HUES48 (cell line): Measurements from ENCODE around the gene SPATA6L.

Source experiments
- H3K27ac ChIP-seq: one replicate; pipeline ENCODE4 v1.7.0; 2013; ENCODE audit warnings: low read depth, low read length, inconsistent platforms
- H3K27me3 ChIP-seq: 2 replicates; pipeline ENCODE4 v1.6.1; 2013; ENCODE audit warnings: mild to moderate bottlenecking, low read length; ENCODE audit not compliant: control insufficient read depth, insufficient read depth
- H3K36me3 ChIP-seq: 2 replicates; pipeline ENCODE4 v1.6.1; 2013; ENCODE audit warnings: low read length; ENCODE audit not compliant: control insufficient read depth, insufficient read depth
- H3K4me1 ChIP-seq: 2 replicates; pipeline ENCODE4 v1.6.1; 2013; ENCODE audit warnings: mild to moderate bottlenecking, low read length; ENCODE audit not compliant: control insufficient read depth, insufficient read depth
- H3K4me3 ChIP-seq: 2 replicates; pipeline ENCODE4 v1.5.1; 2013; ENCODE audit warnings: mild to moderate bottlenecking, low read depth, low read length
- H3K9ac ChIP-seq: 2 replicates; pipeline ENCODE4 v1.6.1; 2013; ENCODE audit warnings: mild to moderate bottlenecking, low read depth, low read length, moderate library complexity
- H3K9me3 ChIP-seq: 2 replicates; pipeline ENCODE4 v1.6.1; 2013; ENCODE audit warnings: low read length; ENCODE audit not compliant: control insufficient read depth, insufficient read depth

SPATA6L gene

GRCh38 chr9:4573634-4574389 lies 92.5 kb downstream of the SPATA6L start:
- Histone ChIP-seq H3K9ac (no peak overlapping the region), H3K4me3 (no peak overlapping the region), H3K27me3 (no peaks in the 10 kb centered on the region), H3K36me3 (peaks cover 10% of the 10 kb centered on the region), H3K27ac (no peak overlapping the region), H3K4me1 (no peaks in the 10 kb centered on the region; the same call in 1 of the 2 replicates), H3K9me3 (no peaks in the 10 kb centered on the region)

- Histone ChIP-seq H3K9ac (no peak overlapping the region), H3K36me3 (peaks cover 10% of the 10 kb centered on the region), H3K4me3 (no peak overlapping the region), H3K4me1 (no peaks in the 10 kb centered on the region; the same call in 1 of the 2 replicates), H3K27ac (no peak overlapping the region), H3K27me3 (no peaks in the 10 kb centered on the region), H3K9me3 (no peaks in the 10 kb centered on the region)
These were observed 93.1 kb downstream of the SPATA6L start for GRCh38 chr9:4573176-4573575.

GRCh38 chr9:4572184-4572826 lies 94.0 kb downstream of the SPATA6L start:
- Histone ChIP-seq H3K4me3 (no peak overlapping the region), H3K9ac (no peak overlapping the region), H3K27me3 (no peaks in the 10 kb centered on the region), H3K4me1 (no peaks in the 10 kb centered on the region; the same call in 1 of the 2 replicates), H3K27ac (no peak overlapping the region), H3K36me3 (peaks cover 10% of the 10 kb centered on the region), H3K9me3 (no peaks in the 10 kb centered on the region)

- no peaks in the 10 kb centered on the region; the same call in 1 of the 2 replicates for H3K4me1 ChIP-seq
- H3K9me3 ChIP-seq = no peaks in the 10 kb centered on the region
- H3K36me3 ChIP-seq = no peaks in the 10 kb centered on the region
- H3K27ac ChIP-seq = no peak overlapping the region
- H3K4me3 ChIP-seq = no peak overlapping the region
- no peaks in the 10 kb centered on the region for H3K27me3 ChIP-seq
- H3K9ac ChIP-seq = no peak overlapping the region
These were observed 97.2 kb downstream of the SPATA6L start for GRCh38 chr9:4569101-4569500.

- H3K27me3 ChIP-seq = no peaks in the 10 kb centered on the region
- no peak overlapping the region for H3K4me3 ChIP-seq
- no peak overlapping the region for H3K9ac ChIP-seq
- H3K27ac ChIP-seq = no peak overlapping the region
- H3K36me3 ChIP-seq = no peaks in the 10 kb centered on the region
- no peaks in the 10 kb centered on the region for H3K4me1 ChIP-seq
- H3K9me3 ChIP-seq = no peaks in the 10 kb centered on the region
These were observed 98.7 kb downstream of the SPATA6L start for GRCh38 chr9:4567601-4568000.

GRCh38 chr9:4566806-4567205 lies 99.5 kb downstream of the SPATA6L start:
- Histone ChIP-seq H3K27ac (no peak overlapping the region), H3K4me1 (no peaks in the 10 kb centered on the region), H3K4me3 (no peak overlapping the region), H3K9ac (no peak overlapping the region), H3K27me3 (no peaks in the 10 kb centered on the region), H3K9me3 (no peaks in the 10 kb centered on the region), H3K36me3 (no peaks in the 10 kb centered on the region)

GRCh38 chr9:4563105-4563504 lies 103.2 kb downstream of the SPATA6L start:
- no peaks in the 10 kb centered on the region for H3K27me3 ChIP-seq
- no peaks in the 10 kb centered on the region for H3K36me3 ChIP-seq
- H3K27ac ChIP-seq = no peak overlapping the region
- no peak overlapping the region for H3K9ac ChIP-seq
- H3K9me3 ChIP-seq = no peaks in the 10 kb centered on the region
- H3K4me3 ChIP-seq = no peak overlapping the region
- H3K4me1 ChIP-seq = no peaks in the 10 kb centered on the region

GRCh38 chr9:4559261-4560182 lies 106.8 kb downstream of the SPATA6L start:
- Histone ChIP-seq H3K9ac (no peak overlapping the region), H3K4me1 (no peaks in the 10 kb centered on the region), H3K4me3 (no peak overlapping the region), H3K27ac (no peak overlapping the region), H3K36me3 (no peaks in the 10 kb centered on the region), H3K9me3 (no peaks in the 10 kb centered on the region), H3K27me3 (no peaks in the 10 kb centered on the region)

GRCh38 chr9:4558371-4558998 lies 107.8 kb downstream of the SPATA6L start:
- Histone ChIP-seq H3K27me3 (no peaks in the 10 kb centered on the region), H3K36me3 (no peaks in the 10 kb centered on the region), H3K4me1 (no peaks in the 10 kb centered on the region), H3K27ac (no peak overlapping the region), H3K4me3 (no peak overlapping the region), H3K9me3 (no peaks in the 10 kb centered on the region), H3K9ac (no peak overlapping the region)

- H3K9ac ChIP-seq = no peak overlapping the region
- H3K27me3 ChIP-seq = no peaks in the 10 kb centered on the region
- no peak overlapping the region for H3K27ac ChIP-seq
- no peaks in the 10 kb centered on the region for H3K36me3 ChIP-seq
- H3K9me3 ChIP-seq = no peaks in the 10 kb centered on the region
- no peaks in the 10 kb centered on the region for H3K4me1 ChIP-seq
- no peak overlapping the region for H3K4me3 ChIP-seq
These were observed 111.0 kb downstream of the SPATA6L start for GRCh38 chr9:4555236-4555635.
